ENCODE data around the gene LRRTM3.

The LRRTM3 gene

DNA sequence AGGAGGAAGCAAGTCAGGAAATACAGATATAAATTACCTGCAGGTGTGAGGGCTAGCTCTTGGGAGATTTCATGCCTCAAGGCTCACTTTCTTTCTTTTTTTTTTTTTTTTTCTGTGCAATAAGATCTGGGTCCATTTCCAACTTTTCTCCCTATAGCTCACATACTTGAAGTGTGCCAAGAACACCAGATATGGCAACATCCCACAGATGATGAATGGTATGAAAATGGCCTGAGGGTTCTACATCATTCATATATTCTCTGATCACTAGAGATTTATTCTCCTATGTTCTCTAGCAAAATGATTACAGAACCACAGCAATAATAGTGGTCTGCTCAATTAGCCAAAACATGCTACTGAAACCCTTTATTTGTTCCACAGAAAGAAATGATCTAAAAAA, 117.2 kb downstream of the LRRTM3 start:
- DNase-seq: no peak

DNA sequence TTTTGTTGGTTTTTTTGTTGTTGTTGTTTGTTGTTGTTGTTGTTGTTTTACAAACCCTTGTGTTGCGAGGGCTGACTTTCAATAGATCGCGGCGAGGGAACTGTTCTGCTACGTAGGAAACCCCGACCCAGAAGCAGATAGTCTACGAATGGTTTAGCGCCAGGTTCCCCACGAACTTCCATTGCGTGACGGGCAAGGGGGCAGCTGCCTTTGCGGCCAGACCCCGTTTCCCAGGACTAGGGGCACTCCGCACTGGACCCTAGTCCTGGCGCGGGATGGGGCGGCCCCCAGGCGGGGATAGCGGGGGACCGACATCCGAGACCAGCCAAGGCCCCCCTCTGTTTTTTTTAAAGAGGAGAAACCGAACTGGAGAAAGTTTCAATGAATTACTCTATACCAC, 119.6 kb downstream of the LRRTM3 start:
- DNase-seq: no peak

DNA sequence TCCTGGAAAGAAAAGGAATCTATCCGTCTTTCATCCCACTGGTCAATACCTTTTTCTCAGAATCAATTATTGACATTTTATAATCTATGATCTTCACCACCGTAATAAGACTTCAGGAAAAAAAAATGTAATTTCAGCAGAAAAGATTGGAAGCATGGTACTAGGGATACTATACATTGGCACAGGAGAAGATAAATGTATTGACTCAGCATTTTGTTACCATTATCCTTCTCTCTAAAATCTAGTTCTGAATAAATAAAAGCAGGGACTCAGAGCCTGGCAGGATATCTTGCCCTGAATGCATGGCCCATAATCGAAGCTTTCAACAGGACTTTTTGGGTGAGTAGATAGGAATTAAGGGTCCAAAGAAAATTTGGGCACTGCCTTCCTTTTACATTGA, 120.7 kb downstream of the LRRTM3 start:
- no peak for DNase-seq

GRCh38 chr10:67049988-67050387, 124.2 kb downstream of the LRRTM3 start:
- no peak for DNase-seq

DNA sequence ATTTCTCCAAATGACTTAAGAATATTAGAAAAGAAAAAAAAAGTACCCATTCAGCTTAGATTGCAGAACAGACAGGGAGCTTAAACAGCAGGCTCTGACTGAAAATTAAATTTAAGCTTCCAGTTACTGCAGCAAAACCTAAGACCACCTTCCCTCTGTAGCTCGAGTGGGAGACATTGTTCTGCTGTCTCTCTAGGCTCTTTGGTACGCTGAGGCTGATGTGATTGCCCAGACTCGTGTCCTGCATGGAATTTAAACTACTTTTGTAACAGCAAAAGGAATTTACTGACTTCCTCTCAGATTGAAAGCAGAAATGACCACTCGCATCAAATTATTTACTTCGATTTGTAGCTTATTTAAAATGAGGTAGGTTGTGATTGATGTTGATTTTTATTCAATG, 124.6 kb downstream of the LRRTM3 start:
- DNase-seq: no peak

DNA sequence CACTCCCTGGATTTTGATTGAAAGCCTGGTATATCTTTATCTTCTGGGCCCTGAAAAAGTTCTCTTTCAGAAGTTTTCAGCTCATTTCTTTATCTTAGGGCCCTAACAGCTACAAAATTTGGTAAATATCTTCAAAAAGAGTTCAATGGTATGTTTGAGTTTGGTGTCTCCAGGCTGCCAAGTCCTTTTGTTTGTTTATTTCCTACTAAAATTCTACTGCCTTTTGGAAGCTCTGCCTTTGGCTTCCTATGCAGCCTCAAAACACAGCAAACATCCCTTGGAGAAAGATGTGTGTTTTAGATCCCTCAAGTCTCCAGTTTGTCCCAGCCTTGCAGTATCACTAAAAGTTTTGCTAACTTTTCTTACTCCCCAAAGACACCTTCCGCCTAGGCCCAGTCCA, 146.8 kb downstream of the LRRTM3 start:
- DNase-seq: no peak

- no peak for DNase-seq
Observed at GRCh38 chr10:67075491-67075971, 149.7 kb downstream of the LRRTM3 start.

DNA sequence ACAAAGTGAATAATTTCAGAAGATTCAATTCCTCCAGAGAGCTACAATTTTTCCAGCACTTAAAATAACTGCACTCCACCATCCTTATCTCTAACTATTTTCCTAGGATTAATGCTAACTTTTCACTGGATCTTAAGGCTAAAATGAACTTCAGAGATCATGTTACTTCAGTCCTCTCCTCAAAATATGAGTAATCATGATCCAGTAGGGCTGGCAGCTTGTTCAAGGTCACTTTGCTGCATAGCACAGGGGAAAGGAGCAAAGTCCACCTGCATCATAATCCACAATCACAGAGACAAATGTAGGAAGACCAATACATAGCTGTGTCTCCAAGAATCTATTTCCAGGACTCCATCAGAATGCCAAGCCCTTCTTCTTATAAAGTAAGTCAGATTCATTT, 150.3 kb downstream of the LRRTM3 start:
- DNase-seq: no peak

DNA sequence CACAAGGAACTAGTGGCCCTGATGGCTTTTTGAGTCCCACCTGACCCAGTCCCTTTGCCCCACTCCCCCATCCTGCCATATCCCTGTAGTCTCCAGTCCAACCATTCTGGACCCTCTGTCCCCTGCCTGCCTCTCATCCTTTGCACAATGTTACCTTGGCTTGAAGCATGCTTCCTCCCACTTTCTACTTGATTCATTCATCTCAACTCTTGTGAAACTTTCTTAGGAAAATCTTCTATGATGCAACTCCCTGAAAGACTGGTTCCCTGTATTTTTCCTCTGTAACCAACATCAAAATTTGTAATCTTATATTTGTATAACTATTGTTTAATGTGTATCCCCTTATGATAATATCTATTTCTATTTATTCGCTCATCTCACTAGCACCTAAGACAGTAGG, 151.5 kb downstream of the LRRTM3 start:
- DNase-seq: no peak

DNA sequence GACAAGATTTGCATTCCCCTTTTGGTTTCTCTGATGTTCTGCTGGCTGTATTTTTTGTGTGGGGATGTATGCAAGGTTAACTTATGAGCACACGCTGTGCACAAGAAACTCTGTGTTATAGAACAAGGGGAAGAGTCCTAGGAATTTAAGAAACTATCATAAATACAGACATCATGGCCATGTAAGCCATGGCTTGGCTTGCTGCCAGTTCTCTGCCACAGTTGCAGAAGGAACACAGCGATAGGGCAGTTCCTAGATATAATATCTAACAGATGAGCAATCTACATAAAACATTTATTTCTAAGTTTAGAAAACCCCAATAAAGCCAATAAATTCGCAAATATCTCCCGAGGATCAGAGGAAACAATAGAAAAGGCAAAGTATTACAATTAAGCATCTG, 153.3 kb downstream of the LRRTM3 start:
- no peak for DNase-seq

GRCh38 chr10:67086327-67087134, 160.7 kb downstream of the LRRTM3 start:
- DNase-seq: no peak

DNA sequence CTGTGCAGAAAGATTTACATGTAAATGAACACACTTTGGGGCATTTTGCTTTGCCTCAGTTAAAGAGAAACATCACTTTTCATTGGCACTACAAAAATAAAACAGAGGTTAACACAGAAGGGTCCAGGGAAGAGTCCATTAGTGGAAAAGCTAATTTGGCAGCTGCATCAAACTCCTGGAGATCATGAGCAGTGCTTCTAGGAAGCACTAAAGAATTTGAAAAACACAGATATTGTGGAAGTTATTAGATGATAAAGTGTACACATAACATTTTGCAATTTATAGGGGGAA, 161.2 kb downstream of the LRRTM3 start:
- DNase-seq: no peak

GRCh38 chr10:67088036-67088435, 162.2 kb downstream of the LRRTM3 start:
- no peak for DNase-seq

DNA sequence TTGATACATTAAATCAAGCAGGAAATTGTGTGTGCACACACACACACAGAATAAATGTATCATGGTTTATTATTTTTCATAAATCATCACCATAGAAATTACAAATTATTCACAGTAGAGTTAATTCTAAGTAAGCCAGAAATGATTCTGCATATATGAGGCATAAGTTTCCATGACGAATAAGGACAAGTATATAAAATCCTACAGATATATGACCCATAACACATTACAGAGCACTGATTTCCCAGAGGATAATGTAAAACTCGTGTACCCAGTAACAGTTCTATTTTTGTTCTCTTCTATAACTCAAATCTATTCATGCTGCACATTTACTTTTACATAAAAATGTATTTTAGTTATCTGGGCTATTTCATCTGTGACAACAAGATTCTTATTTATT, 169.7 kb downstream of the LRRTM3 start:
- DNase-seq: no peak

- DNase-seq: no peak
Observed at GRCh38 chr10:67098461-67098860, 172.6 kb downstream of the LRRTM3 start.

DNA sequence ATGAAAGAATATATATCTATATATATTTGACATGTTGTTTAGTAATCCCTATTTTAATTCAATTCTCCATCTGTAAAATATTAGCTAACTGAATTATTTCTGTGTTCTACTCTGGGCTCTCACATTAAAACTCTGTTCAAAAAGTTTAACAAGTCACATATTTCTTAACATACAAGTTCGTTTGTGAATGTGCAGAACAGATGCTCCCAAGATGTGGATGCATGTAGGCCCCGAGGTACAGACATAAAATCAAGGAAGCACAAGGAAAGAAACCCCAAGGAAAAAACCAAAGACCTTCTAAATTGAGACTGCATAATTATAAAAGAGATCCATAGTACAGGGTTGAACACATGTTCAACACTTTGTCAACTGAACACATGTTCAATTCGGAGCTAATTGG, 175.1 kb downstream of the LRRTM3 start:
- no peak for DNase-seq

DNA sequence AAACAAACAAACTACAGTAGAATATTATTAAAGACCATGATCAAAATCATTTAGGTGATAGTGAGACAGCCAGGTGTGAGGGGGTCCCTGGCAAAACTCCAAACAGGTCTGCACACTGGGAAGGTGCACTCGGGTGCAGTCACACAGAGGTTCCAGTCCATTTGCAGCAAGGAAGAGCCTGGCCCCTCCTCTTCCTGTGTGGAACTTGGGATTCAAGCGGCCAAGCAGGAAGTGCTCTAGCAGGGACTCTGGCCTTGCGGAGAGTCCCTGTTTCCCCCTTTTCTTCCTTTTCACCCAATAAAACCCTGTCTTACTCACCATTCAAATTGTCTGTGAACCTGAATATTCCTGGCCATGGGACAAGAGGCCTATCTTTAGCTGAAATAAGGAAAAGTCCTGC, 181.8 kb downstream of the LRRTM3 start:
- DNase-seq: no peak

DNA sequence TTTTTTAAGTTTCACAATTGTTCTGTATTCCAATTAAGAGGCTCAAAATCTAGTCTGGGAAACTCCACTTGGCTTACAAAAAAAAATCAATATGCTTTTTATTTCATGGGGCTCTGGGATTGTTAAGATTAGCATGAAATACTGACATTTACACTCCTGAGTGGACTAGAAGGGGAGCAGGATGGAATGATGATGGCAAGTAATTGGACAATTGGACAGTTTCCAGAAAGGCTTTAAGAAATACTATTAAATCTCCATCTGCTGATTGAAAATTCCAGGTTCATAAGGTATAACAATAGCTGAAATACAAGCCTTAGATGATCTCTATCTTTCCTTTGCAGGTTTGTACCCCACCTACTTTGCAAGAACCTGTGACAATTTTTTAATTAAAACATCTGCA, 184.4 kb downstream of the LRRTM3 start:
- no peak for DNase-seq

GRCh38 chr10:67112765-67113164, 186.9 kb downstream of the LRRTM3 start:
- DNase-seq: no peak

GRCh38 chr10:67114945-67115344, 189.1 kb downstream of the LRRTM3 start:
- DNase-seq: no peak

- DNase-seq: no peak
Observed at GRCh38 chr10:67115972-67116371, 190.1 kb downstream of the LRRTM3 start.

GRCh38 chr10:67119651-67120050, 193.8 kb downstream of the LRRTM3 start:
- DNase-seq: no peak

GRCh38 chr10:67127441-67127840, 201.6 kb downstream of the LRRTM3 start:
- no peak for DNase-seq

GRCh38 chr10:67140641-67141040, 214.8 kb downstream of the LRRTM3 start:
- DNase-seq: no peak

GRCh38 chr10:67141300-67141699, 215.5 kb downstream of the LRRTM3 start:
- DNase-seq: no peak
